Fibroblast of mammary gland (primary cell): Measurements from ENCODE around the gene ASPHD1.

Experiments used
- DNase-seq: peaks from one replicate; pipeline ENCODE4 v3.0.0-alpha.2; 2010; ENCODE audit warnings: low read depth
- H3K4me3 ChIP-seq: 2 replicates; pipeline ENCODE4 v1.5.1; 2011; ENCODE audit warnings: low read depth, mild to moderate bottlenecking, low read length, moderate library complexity; ENCODE audit not compliant: control insufficient read depth
- CTCF ChIP-seq: conservative IDR thresholded peaks from 2 replicates; pipeline ENCODE4 v1.5.1; 2011; ENCODE audit warnings: low read depth, low read length, inconsistent platforms; ENCODE audit not compliant: control insufficient read depth, insufficient read depth

Gene ASPHD1

GRCh38 chr16:29893553-29893952 lies 6.7 kb upstream of the ASPHD1 start:
- H3K4me3 ChIP-seq, result no peak overlapping the region
- TF ChIP-seq CTCF, result no peak
- DNase-seq, result no peak

GRCh38 chr16:29894352-29894751 lies 5.9 kb upstream of the ASPHD1 start:
- no peak for TF ChIP-seq CTCF
- DNase-seq, result no peak
- no peak overlapping the region for H3K4me3 ChIP-seq

- H3K4me3 ChIP-seq, result no peak overlapping the region
- DNase-seq, result no peak
- TF ChIP-seq CTCF, result no peak
These were observed 3.4 kb upstream of the ASPHD1 start for GRCh38 chr16:29896841-29897240.

DNA sequence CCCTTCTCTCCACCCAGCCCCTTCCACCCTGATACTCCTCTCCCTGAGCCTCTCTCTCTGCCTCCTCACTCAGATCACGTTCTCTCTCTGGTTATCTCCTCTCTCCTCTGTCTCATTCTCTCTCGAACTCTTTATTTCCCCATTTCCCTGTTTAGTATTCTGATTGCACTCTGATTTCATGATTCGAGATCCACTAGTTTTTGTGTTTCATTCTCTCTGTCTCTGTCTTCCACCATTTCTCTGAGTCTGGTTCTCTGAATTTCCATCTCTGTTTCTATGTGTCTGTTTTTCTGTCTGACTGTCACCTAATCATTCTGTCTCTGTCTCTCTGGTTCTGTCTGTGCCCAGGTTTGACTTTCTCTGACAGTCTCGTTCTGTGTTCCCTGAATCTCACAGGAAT lies 3.0 kb upstream of the ASPHD1 start:
- no peak for TF ChIP-seq CTCF
- DNase-seq, result no peak
- no peak overlapping the region for H3K4me3 ChIP-seq

DNA sequence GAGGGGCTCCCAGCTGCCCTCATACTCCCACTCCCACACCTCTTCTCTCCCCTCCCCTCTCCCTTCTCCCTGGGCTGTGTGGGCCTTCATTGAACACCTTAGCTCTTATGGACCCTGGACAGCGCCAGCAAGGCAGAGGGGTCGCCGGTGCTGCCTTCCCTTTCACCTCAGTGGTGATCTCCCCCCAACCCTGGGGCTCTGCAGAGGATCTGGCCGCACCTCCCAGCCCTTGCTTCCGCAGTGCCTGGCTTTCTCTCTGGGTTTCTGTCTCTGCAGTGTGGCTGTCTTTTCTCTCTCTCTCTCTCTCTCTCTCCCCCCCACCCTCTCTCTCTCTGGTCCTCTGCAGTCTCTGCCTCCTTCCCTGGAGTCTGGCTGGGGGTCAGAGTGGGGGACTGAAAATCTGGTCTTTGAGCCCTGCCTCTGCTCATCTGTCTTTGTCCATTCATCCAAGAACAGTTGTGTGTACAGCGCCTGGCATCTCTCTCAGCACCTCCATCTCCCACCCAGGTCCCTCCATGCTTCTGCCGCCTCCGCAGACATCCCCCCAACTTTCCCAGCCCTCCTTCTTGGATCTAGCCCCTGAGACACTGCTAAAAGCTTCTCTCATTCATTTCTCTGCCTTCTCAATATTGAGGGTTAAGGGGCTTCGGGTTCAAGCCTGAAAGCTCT lies 2.0 kb upstream of the ASPHD1 start:
- H3K4me3 ChIP-seq, result peak overlapping the region; percentile 61
- no peak for TF ChIP-seq CTCF
- no peak for DNase-seq

- peak overlapping the region; percentile 61 for H3K4me3 ChIP-seq
- DNase-seq, result no peak
- TF ChIP-seq CTCF, result no peak
These were observed 1.3 kb upstream of the ASPHD1 start for GRCh38 chr16:29898804-29899515.

GRCh38 chr16:29899516-29900101 lies 679 bp upstream of the ASPHD1 start, which contains the start of gene SEZ6L2:
SEZ6L2 (minus strand) TSS chr16:29899550; CDS start chr16:29899019, 531 bp downstream.
- peak; percentile 83 for DNase-seq
- peak; percentile 33 for TF ChIP-seq CTCF
- H3K4me3 ChIP-seq, result peak within 1 kb of the TSS; percentile 61
